Measurements from ENCODE around the gene GALC.

DNA sequence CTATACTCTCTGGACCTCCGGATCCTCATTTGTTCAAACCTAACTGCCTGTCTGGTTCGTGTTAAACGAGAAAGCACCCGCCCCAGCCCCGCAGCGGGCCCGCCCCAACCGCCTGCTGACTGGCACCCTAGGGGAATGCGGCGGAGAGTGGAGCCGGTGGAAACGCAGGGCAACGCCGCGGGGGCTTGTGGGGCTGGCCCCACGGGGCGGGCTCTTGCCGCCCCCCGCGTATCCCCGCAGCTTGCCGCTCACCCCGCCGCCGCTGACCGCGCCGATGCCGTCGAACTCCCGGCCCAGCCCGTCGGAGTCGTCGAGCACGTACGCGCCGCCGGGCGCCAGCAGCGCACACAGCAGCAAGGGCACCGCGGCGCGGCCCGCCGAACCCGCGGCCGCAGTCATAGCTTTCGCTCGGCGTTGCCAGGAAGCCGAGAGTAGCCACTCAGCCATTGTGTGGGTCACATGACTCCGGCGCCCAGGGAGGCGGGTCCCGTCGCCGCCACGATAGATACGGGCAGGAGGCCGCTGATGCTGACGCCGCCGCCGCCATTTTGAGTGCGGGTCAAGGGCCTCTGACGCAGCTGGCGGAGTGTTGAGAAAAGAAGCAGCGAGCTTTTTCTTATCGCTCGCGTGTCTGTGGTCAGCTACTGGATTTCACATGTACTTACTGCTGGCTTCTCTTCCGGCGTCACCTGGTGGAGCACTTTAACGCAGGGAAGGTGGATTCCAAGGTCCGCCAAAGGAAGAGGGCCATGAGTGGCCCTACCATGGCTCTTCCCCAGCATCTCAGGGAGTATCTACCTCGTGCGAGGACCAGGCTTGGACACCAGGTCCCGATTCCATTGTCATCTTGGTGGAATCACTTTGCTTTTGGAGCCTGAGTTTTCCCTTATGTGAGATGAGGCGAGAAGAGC lies at the start of gene GALC:
- TF ChIP-seq CTCF (optimal IDR thresholded peaks at IDR 0.05 in 1 of 3, IDR thresholded peaks at IDR 0.05 in 1 of 3, conservative IDR thresholded peaks at IDR 0.05 in 1 of 3; ENCODE audit: extremely low read depth in 1 of 3, insufficient read depth in 2 of 3, low read length in 3 of 3) (no peak), EZH2 (IDR thresholded peaks at IDR 0.05; ENCODE audit: low read length) (no peak)
